ENCODE data around the gene MCF2.

The MCF2 gene

DNA sequence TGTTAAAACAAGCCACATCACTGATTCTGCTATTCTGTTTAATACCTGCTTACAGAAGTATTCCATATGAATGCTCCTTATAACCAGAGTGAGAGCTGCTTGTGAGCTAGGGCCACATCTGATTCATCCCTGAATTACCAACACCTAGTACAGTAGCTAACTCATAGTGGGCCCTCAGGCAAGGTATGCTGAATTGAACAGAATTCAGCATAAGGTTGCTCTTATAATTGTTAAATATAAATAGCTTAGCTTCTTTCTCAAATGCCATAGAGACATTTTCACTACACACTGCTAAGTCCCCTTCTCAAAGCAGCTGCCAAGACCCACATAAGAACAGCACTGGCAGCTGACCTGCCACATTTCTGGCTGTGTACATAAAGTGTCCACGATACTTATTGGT, 27.0 kb upstream of the MCF2 start:
- no peaks in the 10 kb centered on the region for H3F3A ChIP-seq (ENCODE audit: low read depth)
- H4K20me1 ChIP-seq (ENCODE audit: insufficient read depth, low read length, poor library complexity, severe bottlenecking) = no peaks in the 10 kb centered on the region
- H2AFZ ChIP-seq (ENCODE audit: low read length) = no peak overlapping the region
- no peak overlapping the region for H3K4me3 ChIP-seq (ENCODE audit: low read length, poor library complexity, severe bottlenecking)
- no peaks in the 10 kb centered on the region for H3K79me2 ChIP-seq (ENCODE audit: insufficient read depth, low read length)
- H3K9me2 ChIP-seq (replicated peaks; ENCODE audit: low read depth, low read length) = no peaks in the 10 kb centered on the region
- H3K4me2 ChIP-seq (ENCODE audit: low read depth, low read length, poor library complexity, severe bottlenecking) = no peak overlapping the region
- no peaks in the 10 kb centered on the region for H3K27me3 ChIP-seq (ENCODE audit: insufficient read depth, low read length, poor library complexity, severe bottlenecking)
- no peak for TF ChIP-seq EZH2phosphoT487 (IDR thresholded peaks at IDR 0.05; ENCODE audit: borderline replicate concordance)
- TF ChIP-seq, protein P1, sequence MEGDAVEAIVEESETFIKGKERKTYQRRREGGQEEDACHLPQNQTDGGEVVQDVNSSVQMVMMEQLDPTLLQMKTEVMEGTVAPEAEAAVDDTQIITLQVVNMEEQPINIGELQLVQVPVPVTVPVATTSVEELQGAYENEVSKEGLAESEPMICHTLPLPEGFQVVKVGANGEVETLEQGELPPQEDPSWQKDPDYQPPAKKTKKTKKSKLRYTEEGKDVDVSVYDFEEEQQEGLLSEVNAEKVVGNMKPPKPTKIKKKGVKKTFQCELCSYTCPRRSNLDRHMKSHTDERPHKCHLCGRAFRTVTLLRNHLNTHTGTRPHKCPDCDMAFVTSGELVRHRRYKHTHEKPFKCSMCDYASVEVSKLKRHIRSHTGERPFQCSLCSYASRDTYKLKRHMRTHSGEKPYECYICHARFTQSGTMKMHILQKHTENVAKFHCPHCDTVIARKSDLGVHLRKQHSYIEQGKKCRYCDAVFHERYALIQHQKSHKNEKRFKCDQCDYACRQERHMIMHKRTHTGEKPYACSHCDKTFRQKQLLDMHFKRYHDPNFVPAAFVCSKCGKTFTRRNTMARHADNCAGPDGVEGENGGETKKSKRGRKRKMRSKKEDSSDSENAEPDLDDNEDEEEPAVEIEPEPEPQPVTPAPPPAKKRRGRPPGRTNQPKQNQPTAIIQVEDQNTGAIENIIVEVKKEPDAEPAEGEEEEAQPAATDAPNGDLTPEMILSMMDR (conservative IDR thresholded peaks at IDR 0.05; ENCODE audit: low read length) = no peak
- no peaks in the 10 kb centered on the region for H3K9me3 ChIP-seq (ENCODE audit: insufficient read depth, low read depth, low read length)
- H3K36me3 ChIP-seq (ENCODE audit: insufficient read depth, low read length) = no peaks in the 10 kb centered on the region
- H3K4me1 ChIP-seq (ENCODE audit: insufficient read depth, low read length, poor library complexity, severe bottlenecking) = no peaks in the 10 kb centered on the region
- H3K9ac ChIP-seq (ENCODE audit: low read depth, low read length, poor library complexity, severe bottlenecking) = no peak overlapping the region

DNA sequence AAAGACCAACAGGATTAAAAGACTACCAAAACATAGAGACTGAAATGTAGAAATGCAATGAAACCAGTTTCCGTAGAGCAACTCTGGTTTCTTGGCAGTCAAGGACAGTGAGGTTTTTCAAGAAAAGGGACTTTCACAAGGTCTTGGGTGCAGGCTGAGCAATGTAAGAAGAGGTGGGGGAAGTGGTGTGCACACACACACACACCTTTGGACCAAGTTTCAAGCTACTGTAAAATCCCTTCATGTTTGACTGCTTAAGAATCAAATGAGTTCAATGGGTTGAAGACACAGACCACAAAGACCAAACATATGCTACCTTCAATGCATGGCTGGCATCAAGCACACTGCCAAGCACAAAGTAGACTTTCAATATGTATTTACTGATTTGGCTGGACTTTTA, 17.8 kb upstream of the MCF2 start:
- Histone ChIP-seq H3K4me3 (ENCODE audit: low read length, poor library complexity, severe bottlenecking) (no peak overlapping the region), H3F3A (ENCODE audit: low read depth) (no peaks in the 10 kb centered on the region), H3K9me3 (ENCODE audit: insufficient read depth, low read depth, low read length) (no peaks in the 10 kb centered on the region), H2AFZ (ENCODE audit: low read length) (no peak overlapping the region), H3K9ac (ENCODE audit: low read depth, low read length, poor library complexity, severe bottlenecking) (no peak overlapping the region), H3K9me2 (replicated peaks; ENCODE audit: low read depth, low read length) (no peaks in the 10 kb centered on the region), H3K4me1 (ENCODE audit: insufficient read depth, low read length, poor library complexity, severe bottlenecking) (no peaks in the 10 kb centered on the region), H3K79me2 (ENCODE audit: insufficient read depth, low read length) (no peaks in the 10 kb centered on the region), H3K27me3 (ENCODE audit: insufficient read depth, low read length, poor library complexity, severe bottlenecking) (no peaks in the 10 kb centered on the region), H3K4me2 (ENCODE audit: low read depth, low read length, poor library complexity, severe bottlenecking) (no peak overlapping the region), H3K36me3 (ENCODE audit: insufficient read depth, low read length) (no peaks in the 10 kb centered on the region), H4K20me1 (ENCODE audit: insufficient read depth, low read length, poor library complexity, severe bottlenecking) (no peaks in the 10 kb centered on the region)
- TF ChIP-seq, protein P1 (conservative IDR thresholded peaks at IDR 0.05; ENCODE audit: low read length) = no peak
- TF ChIP-seq EZH2phosphoT487 (IDR thresholded peaks at IDR 0.05; ENCODE audit: borderline replicate concordance) = no peak

DNA sequence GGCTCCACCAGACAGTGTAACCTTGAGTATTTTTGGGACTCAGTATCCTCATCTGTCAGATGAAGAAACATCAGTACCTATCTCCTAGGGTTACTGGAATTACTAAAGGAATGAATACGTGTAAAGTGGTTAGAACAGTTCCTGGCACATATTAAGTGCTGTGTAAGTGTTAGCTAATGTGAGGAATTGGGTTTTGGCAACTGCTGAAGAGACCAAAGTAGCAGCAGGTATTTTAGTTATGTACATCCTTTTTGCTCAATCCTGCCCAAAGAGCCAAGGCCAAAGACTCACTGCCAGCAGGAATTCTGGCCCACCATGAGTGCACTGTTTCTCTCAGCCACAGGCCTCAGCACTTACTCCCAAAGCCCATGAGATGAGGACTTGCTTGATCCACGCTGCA, 16.7 kb upstream of the MCF2 start:
- H3K9ac ChIP-seq (ENCODE audit: low read depth, low read length, poor library complexity, severe bottlenecking) = no peak overlapping the region
- H3F3A ChIP-seq (ENCODE audit: low read depth) = no peaks in the 10 kb centered on the region
- H4K20me1 ChIP-seq (ENCODE audit: insufficient read depth, low read length, poor library complexity, severe bottlenecking) = no peaks in the 10 kb centered on the region
- H3K9me3 ChIP-seq (ENCODE audit: insufficient read depth, low read depth, low read length) = no peaks in the 10 kb centered on the region
- no peaks in the 10 kb centered on the region for H3K79me2 ChIP-seq (ENCODE audit: insufficient read depth, low read length)
- H3K4me2 ChIP-seq (ENCODE audit: low read depth, low read length, poor library complexity, severe bottlenecking) = no peak overlapping the region
- H3K36me3 ChIP-seq (ENCODE audit: insufficient read depth, low read length) = no peaks in the 10 kb centered on the region
- H2AFZ ChIP-seq (ENCODE audit: low read length) = no peak overlapping the region
- H3K4me1 ChIP-seq (ENCODE audit: insufficient read depth, low read length, poor library complexity, severe bottlenecking) = no peaks in the 10 kb centered on the region
- H3K4me3 ChIP-seq (ENCODE audit: low read length, poor library complexity, severe bottlenecking) = no peak overlapping the region
- H3K27me3 ChIP-seq (ENCODE audit: insufficient read depth, low read length, poor library complexity, severe bottlenecking) = no peaks in the 10 kb centered on the region
- TF ChIP-seq, protein P1 (conservative IDR thresholded peaks at IDR 0.05; ENCODE audit: low read length) = no peak
- TF ChIP-seq EZH2phosphoT487 (IDR thresholded peaks at IDR 0.05; ENCODE audit: borderline replicate concordance) = no peak
- no peaks in the 10 kb centered on the region for H3K9me2 ChIP-seq (replicated peaks; ENCODE audit: low read depth, low read length)
